Measurements from ENCODE around the gene CDC42EP5.
A peak's percentile ranks its signal among the peaks of the same experiment; 100 is the strongest.
"Not testable (repeated sequence)": the region's sequence is repeated elsewhere in the genome, so short reads cannot be mapped to it uniquely, and the experiment has no call there.

Gene CDC42EP5

GRCh38 chr19:54448774-54449700, 24.1 kb downstream of the CDC42EP5 start, which contains the start of gene LENG8:
Gene LENG8, plus strand, starts transcription at chr19:54449199. Its CDS starts 2,146 bp downstream, at chr19:54451345.
- peak; percentile 99 for DNase-seq (ENCODE audit: low read depth, low spot score)

GRCh38 chr19:54448040-54448773, 24.9 kb downstream of the CDC42EP5 start:
- DNase-seq (ENCODE audit: low read depth, low spot score) = peak; percentile 72

- DNase-seq (ENCODE audit: low read depth, low spot score) = not testable (repeated sequence)
Observed at GRCh38 chr19:54446349-54446748, 26.7 kb downstream of the CDC42EP5 start.

GRCh38 chr19:54444737-54445136, 28.4 kb downstream of the CDC42EP5 start:
- DNase-seq (ENCODE audit: low read depth, low spot score) = no peak

GRCh38 chr19:54440641-54441040, 32.5 kb downstream of the CDC42EP5 start:
- DNase-seq (ENCODE audit: low read depth, low spot score) = no peak

GRCh38 chr19:54439174-54439851, 33.8 kb downstream of the CDC42EP5 start:
- DNase-seq (ENCODE audit: low read depth, low spot score) = peak; percentile 68

GRCh38 chr19:54436628-54437252, 36.4 kb downstream of the CDC42EP5 start:
- DNase-seq (ENCODE audit: low read depth, low spot score) = no peak

GRCh38 chr19:54436031-54436523, 37.0 kb downstream of the CDC42EP5 start:
- peak; percentile 38 for DNase-seq (ENCODE audit: low read depth, low spot score)

GRCh38 chr19:54435551-54436016, 37.5 kb downstream of the CDC42EP5 start:
- DNase-seq (ENCODE audit: low read depth, low spot score) = no peak

- DNase-seq (ENCODE audit: low read depth, low spot score) = no peak
Observed at GRCh38 chr19:54434873-54435214, 38.3 kb downstream of the CDC42EP5 start.

GRCh38 chr19:54434112-54434872, 38.8 kb downstream of the CDC42EP5 start:
- no peak for DNase-seq (ENCODE audit: low read depth, low spot score)

- DNase-seq (ENCODE audit: low read depth, low spot score) = no peak
Observed at GRCh38 chr19:54433697-54434096, 39.4 kb downstream of the CDC42EP5 start.

- no peak for DNase-seq (ENCODE audit: low read depth, low spot score)
Observed at GRCh38 chr19:54432144-54432738, 40.9 kb downstream of the CDC42EP5 start.

GRCh38 chr19:54431255-54431838, 41.7 kb downstream of the CDC42EP5 start:
- DNase-seq (ENCODE audit: low read depth, low spot score) = peak; percentile 61

- peak; percentile 45 for DNase-seq (ENCODE audit: low read depth, low spot score)
Observed at GRCh38 chr19:54430306-54431254, 42.5 kb downstream of the CDC42EP5 start.

GRCh38 chr19:54429545-54430227, 43.4 kb downstream of the CDC42EP5 start:
- no peak for DNase-seq (ENCODE audit: low read depth, low spot score)

GRCh38 chr19:54429176-54429495, 44.0 kb downstream of the CDC42EP5 start:
- no peak for DNase-seq (ENCODE audit: low read depth, low spot score)
